GM12878 (cell line): ENCODE data around the gene RABEP2. TPM values are rescaled to one million over a fixed set of nuclear protein-coding genes. Genes with fewer than 3 reads are reported as not detected.

Experiments
- BCL11A ChIP-seq: IDR thresholded peaks from 2 replicates; pipeline ENCODE4 v1.6.1; 2011; ENCODE audit warnings: low read depth, low read length
- BRCA1 ChIP-seq: IDR thresholded peaks from 2 replicates; pipeline ENCODE4 v1.6.1; 2011; ENCODE audit warnings: low read depth, low read length, improper control_type of control experiment
- GABPA ChIP-seq: IDR thresholded peaks from 2 replicates; pipeline ENCODE4 v1.6.1; 2014; ENCODE audit warnings: antibody characterized with exemption, low read depth, mild to moderate bottlenecking, inconsistent platforms
- HDAC2 ChIP-seq: fragments of 200-600 bp; sonication (generic); IDR thresholded peaks from 2 replicates; pipeline ENCODE4 v1.6.1; 2017
- IKZF1 ChIP-seq: fragments of 450-650 bp; conservative IDR thresholded peaks from 2 replicates; pipeline ENCODE4 v1.6.1; 2017; ENCODE audit warnings: antibody characterized with exemption, mild to moderate bottlenecking
- NFYA ChIP-seq: IDR thresholded peaks from 2 replicates; pipeline ENCODE4 v1.6.1; 2011; ENCODE audit warnings: low read depth, mild to moderate bottlenecking, low read length, improper control_type of control experiment, borderline replicate concordance
- SPI1 ChIP-seq: IDR thresholded peaks from 2 replicates; pipeline ENCODE4 v1.6.1; 2011; ENCODE audit warnings: low read depth, mild to moderate bottlenecking, low read length, moderate library complexity, borderline replicate concordance; ENCODE audit not compliant: insufficient read depth
- STAT3 ChIP-seq: IDR thresholded peaks from 2 replicates; pipeline ENCODE4 v1.6.1; 2011; ENCODE audit warnings: low read depth, low read length, improper control_type of control experiment
- YY1 ChIP-seq: IDR thresholded peaks from 2 replicates; pipeline ENCODE4 v1.6.1; 2011; ENCODE audit warnings: low read depth, mild to moderate bottlenecking, low read length
- polyA plus RNA-seq, 11 experiments: library from polyadenylated mRNA; depleted of rRNA in 4 of 11; unstranded in 6 of 11; stranded (reverse) in 5 of 11; fragments of >200 nt; fragmentation: Nextera tagmentation in 4 of 11; fragmentation: Illumina TruSeq in 1 of 11; extraction: Ambion mirVana in 4 of 11; extraction: Trizol in 1 of 11; gene quantifications; 1 replicate in 1 of 11; 2 replicates in 10 of 11; pipeline versions ENCODE4 v1.2.1 to v1.2.3, GENCODE V29; 2011 to 2016; ENCODE audit warnings: inconsistent platforms in 2 of 11, missing spikeins in 2 of 11, low read depth in 1 of 11
- total RNA-seq, 4 experiments: library from RNA; depleted of rRNA in 3 of 4; stranded (reverse); fragments of >200 nt in 3 of 4; fragmentation: Illumina TruSeq in 1 of 4; extraction: Trizol in 1 of 4; gene quantifications; 2 replicates each; pipeline versions ENCODE4 v1.2.1 to v1.2.3, GENCODE V29; 2013 to 2021
- TF ChIP-seq, protein P1 (sequence below): fragments of 450-650 bp; IDR thresholded peaks from 2 replicates; pipeline ENCODE4 v1.6.1; 2016; ENCODE audit warnings: mild to moderate bottlenecking, moderate library complexity, borderline replicate concordance
- TF ChIP-seq, protein P2 (sequence below): IDR thresholded peaks from 2 replicates; pipeline ENCODE4 v1.6.1; 2012; ENCODE audit warnings: mild to moderate bottlenecking, low read depth, low read length
- TF ChIP-seq, protein P3 (sequence below): IDR thresholded peaks from 2 replicates; pipeline ENCODE4 v1.6.1; 2012; ENCODE audit warnings: low read length, inconsistent platforms
- TF ChIP-seq, protein P4 (sequence below): fragments of 450-650 bp; IDR thresholded peaks from 2 replicates; pipeline ENCODE4 v1.6.1; 2018; ENCODE audit warnings: borderline replicate concordance, mild to moderate bottlenecking; ENCODE audit not compliant: partially characterized antibody

Gene RABEP2
- total and polyA plus RNA-seq, 10 of the 15 experiments (the other 5 are each of a cell fraction or from before 2014, with no cell fraction given) = 0.47 to 33.2 (median 18.6) TPM

DNA sequence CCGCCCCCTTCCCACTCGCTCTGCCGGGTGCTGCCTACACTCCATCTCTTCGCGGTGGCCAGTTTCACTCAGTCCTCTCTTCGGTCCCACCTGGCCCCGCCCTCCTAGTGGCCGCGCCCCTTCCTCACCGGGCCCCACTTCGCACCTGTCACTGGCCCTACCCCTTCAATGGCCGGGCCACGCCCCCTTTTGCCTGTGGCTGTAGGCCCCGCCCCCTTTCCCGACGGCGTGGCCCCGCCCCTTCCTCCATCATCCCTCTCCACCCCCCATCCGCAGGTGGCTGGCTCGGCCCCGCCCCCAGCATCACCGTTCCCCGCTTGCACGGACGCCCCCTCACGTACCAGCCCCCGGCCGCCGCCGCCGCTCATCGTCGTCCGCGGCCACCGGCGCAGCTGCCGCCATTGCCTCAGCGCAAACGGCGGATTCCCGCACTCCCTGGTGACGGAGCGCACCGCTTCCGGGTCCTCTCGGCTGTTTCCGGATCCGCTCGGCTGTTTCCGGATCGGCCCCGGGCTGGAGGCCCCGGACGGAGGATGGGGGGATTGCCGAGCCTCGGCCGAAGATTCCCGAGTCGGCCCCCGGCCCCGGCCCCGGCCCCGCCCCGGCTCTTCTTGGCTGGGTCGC is at the start of gene RABEP2 (continued):
- TF ChIP-seq, protein P1, sequence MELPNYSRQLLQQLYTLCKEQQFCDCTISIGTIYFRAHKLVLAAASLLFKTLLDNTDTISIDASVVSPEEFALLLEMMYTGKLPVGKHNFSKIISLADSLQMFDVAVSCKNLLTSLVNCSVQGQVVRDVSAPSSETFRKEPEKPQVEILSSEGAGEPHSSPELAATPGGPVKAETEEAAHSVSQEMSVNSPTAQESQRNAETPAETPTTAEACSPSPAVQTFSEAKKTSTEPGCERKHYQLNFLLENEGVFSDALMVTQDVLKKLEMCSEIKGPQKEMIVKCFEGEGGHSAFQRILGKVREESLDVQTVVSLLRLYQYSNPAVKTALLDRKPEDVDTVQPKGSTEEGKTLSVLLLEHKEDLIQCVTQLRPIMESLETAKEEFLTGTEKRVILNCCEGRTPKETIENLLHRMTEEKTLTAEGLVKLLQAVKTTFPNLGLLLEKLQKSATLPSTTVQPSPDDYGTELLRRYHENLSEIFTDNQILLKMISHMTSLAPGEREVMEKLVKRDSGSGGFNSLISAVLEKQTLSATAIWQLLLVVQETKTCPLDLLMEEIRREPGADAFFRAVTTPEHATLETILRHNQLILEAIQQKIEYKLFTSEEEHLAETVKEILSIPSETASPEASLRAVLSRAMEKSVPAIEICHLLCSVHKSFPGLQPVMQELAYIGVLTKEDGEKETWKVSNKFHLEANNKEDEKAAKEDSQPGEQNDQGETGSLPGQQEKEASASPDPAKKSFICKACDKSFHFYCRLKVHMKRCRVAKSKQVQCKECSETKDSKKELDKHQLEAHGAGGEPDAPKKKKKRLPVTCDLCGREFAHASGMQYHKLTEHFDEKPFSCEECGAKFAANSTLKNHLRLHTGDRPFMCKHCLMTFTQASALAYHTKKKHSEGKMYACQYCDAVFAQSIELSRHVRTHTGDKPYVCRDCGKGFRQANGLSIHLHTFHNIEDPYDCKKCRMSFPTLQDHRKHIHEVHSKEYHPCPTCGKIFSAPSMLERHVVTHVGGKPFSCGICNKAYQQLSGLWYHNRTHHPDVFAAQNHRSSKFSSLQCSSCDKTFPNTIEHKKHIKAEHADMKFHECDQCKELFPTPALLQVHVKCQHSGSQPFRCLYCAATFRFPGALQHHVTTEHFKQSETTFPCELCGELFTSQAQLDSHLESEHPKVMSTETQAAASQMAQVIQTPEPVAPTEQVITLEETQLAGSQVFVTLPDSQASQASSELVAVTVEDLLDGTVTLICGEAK = peak; percentile 29; the same call in 1 of the 2 replicates
- TF ChIP-seq SPI1 = no peak
- TF ChIP-seq YY1 = peak; percentile 91
- TF ChIP-seq, protein P2, sequence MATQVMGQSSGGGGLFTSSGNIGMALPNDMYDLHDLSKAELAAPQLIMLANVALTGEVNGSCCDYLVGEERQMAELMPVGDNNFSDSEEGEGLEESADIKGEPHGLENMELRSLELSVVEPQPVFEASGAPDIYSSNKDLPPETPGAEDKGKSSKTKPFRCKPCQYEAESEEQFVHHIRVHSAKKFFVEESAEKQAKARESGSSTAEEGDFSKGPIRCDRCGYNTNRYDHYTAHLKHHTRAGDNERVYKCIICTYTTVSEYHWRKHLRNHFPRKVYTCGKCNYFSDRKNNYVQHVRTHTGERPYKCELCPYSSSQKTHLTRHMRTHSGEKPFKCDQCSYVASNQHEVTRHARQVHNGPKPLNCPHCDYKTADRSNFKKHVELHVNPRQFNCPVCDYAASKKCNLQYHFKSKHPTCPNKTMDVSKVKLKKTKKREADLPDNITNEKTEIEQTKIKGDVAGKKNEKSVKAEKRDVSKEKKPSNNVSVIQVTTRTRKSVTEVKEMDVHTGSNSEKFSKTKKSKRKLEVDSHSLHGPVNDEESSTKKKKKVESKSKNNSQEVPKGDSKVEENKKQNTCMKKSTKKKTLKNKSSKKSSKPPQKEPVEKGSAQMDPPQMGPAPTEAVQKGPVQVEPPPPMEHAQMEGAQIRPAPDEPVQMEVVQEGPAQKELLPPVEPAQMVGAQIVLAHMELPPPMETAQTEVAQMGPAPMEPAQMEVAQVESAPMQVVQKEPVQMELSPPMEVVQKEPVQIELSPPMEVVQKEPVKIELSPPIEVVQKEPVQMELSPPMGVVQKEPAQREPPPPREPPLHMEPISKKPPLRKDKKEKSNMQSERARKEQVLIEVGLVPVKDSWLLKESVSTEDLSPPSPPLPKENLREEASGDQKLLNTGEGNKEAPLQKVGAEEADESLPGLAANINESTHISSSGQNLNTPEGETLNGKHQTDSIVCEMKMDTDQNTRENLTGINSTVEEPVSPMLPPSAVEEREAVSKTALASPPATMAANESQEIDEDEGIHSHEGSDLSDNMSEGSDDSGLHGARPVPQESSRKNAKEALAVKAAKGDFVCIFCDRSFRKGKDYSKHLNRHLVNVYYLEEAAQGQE = no peak
- TF ChIP-seq STAT3 = no peak
- no peak for TF ChIP-seq NFYA
- TF ChIP-seq, protein P3, sequence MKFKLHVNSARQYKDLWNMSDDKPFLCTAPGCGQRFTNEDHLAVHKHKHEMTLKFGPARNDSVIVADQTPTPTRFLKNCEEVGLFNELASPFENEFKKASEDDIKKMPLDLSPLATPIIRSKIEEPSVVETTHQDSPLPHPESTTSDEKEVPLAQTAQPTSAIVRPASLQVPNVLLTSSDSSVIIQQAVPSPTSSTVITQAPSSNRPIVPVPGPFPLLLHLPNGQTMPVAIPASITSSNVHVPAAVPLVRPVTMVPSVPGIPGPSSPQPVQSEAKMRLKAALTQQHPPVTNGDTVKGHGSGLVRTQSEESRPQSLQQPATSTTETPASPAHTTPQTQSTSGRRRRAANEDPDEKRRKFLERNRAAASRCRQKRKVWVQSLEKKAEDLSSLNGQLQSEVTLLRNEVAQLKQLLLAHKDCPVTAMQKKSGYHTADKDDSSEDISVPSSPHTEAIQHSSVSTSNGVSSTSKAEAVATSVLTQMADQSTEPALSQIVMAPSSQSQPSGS = no peak
- no peak for TF ChIP-seq IKZF1
- TF ChIP-seq BCL11A = no peak
- TF ChIP-seq HDAC2 = no peak
- TF ChIP-seq BRCA1 = no peak
- TF ChIP-seq, protein P4, sequence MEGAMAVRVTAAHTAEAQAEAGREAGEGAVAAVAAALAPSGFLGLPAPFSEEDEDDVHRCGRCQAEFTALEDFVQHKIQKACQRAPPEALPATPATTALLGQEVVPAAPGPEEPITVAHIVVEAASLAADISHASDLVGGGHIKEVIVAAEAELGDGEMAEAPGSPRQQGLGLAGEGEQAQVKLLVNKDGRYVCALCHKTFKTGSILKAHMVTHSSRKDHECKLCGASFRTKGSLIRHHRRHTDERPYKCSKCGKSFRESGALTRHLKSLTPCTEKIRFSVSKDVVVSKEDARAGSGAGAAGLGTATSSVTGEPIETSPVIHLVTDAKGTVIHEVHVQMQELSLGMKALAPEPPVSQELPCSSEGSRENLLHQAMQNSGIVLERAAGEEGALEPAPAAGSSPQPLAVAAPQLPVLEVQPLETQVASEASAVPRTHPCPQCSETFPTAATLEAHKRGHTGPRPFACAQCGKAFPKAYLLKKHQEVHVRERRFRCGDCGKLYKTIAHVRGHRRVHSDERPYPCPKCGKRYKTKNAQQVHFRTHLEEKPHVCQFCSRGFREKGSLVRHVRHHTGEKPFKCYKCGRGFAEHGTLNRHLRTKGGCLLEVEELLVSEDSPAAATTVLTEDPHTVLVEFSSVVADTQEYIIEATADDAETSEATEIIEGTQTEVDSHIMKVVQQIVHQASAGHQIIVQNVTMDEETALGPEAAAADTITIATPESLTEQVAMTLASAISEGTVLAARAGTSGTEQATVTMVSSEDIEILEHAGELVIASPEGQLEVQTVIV = peak; percentile 76
- TF ChIP-seq GABPA = no peak
